ENCODE results near the gene SYF2.
"Not testable (repeated sequence)": the region's sequence is repeated elsewhere in the genome, so short reads cannot be mapped to it uniquely, and the experiment has no call there.

Gene SYF2

GRCh38 chr1:25232027-25232865, at the start of gene SYF2:
Gene SYF2 (minus strand): TSS chr1:25232502. CDS start chr1:25232467, 35 bp downstream.
- DNase-seq = peak; percentile 95

- not testable (repeated sequence) for DNase-seq
Measured at GRCh38 chr1:25279693-25280111, 47.4 kb upstream of the SYF2 start.

DNA sequence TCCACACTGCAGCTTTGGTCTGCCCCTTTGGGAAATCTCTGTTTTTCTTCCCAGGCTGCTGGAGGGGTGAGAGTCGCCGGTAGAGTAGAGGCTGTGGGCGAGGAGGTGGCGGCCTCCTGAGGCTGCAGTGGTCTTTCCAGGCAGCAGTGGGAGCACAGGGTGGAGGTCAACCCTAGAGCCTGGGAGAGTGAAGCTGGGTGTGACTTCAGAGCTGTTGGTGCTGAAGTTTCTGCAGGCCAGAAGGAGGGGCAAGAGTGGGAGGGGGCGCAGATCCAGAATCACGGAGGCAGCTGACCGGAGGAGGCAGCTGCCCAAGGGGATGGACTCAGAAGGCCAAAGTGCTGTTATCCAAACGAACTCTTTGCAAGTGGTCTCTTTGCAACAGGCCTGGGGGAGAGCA, 46.5 kb upstream of the SYF2 start:
- not testable (repeated sequence) for DNase-seq

GRCh38 chr1:25278358-25278757, 46.1 kb upstream of the SYF2 start:
- not testable (repeated sequence) for DNase-seq

DNA sequence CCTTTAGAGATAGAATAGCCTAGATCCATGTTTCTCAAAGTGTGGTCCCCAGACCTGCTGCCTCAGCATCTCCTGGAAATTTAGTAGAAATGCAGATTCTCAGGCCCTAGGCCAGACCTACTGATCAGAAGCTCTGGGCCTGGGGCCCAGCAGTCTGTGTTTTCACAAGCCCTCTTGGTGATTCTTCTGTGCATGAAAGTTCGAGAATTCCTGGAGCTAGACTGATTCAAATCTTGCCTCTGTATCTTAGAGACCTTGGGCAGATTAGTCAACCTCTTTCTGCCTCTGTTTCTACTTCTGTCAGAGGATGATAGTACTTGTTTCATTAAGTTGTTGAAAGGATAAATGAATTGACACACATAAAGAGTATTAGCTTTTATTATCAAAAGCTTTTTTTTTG, 45.0 kb upstream of the SYF2 start:
- DNase-seq = not testable (repeated sequence)

GRCh38 chr1:25275648-25276047, 43.3 kb upstream of the SYF2 start:
- DNase-seq = not testable (repeated sequence)

- DNase-seq = not testable (repeated sequence)
Measured at GRCh38 chr1:25272238-25272637, 39.9 kb upstream of the SYF2 start, which contains the start of gene RHD. Gene RHD (plus strand): TSS chr1:25272509. CDS start chr1:25272548, 39 bp downstream.

DNA sequence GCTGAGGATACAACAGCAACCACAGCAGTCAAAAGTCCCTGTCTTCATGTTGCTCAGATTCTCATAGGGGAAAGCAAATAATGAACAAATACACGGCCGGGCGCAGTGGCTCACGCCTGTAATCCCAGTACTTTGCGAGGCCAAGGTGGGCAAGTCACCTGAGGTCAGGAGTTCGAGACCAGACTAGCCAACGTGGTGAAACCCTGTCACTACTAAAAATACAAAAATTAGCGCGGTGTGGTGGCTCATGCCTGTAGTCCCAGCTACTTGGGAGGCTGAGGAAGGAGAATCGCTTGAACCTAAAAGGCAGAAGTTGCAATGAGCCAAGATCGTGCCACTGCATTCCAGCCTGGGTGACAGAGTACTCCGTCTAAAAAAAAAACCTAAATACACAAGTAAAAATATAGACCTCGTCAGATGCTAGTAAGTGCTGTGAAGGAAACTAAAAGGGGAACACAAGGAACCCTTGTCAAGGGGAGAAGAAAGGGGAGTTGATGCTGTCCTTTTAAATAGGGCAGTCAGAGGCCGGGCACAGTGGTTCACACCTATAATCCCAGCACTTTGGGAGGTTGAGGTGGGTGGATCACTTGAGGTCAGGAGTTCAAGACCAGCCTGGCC, 36.0 kb upstream of the SYF2 start:
- DNase-seq = not testable (repeated sequence)

DNA sequence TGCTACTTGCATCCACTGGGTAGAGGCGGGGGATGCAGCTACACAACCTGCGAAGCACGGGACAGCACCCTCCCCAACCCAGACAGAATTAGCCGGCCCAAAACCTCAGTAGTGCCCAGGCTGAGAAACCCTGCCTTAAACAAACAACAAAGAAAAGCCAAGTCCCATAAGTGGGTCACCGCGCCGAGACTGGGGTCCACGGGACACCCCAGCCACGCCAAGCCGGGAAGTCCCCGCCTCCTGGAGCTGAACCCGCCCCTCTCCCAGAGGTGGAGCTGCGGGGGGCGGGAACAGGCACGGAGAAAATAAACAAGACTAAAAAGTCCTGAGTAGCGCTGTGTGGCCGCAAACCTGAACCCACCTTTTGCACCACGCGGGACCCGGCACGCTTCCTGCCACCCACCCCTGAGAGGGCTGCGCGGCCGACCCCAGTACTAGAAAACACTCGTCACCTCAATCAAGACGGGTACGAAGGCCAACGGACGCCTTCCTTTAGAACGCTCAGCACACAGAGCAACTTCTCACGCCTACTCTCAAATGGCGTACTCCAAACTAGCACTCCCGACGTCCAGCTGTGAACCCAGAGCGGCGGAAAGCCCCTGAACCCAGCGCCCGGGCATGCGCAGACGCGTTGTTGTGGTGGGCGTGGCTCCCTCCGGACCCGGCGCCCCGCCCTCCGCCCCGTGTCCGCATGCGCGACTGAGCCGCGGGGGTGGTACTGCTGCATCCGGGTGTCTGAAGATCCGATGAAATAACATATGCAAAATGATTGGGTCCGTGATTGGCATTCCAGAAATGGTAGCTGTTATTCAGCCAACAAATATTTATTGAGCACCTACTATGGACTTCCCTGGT, 35.2 kb upstream of the SYF2 start:
- DNase-seq = peak; percentile 88

GRCh38 chr1:25266554-25267287, 34.4 kb upstream of the SYF2 start:
- not testable (repeated sequence) for DNase-seq

- not testable (repeated sequence) for DNase-seq
Measured at GRCh38 chr1:25260336-25260735, 28.0 kb upstream of the SYF2 start.

GRCh38 chr1:25259813-25260212, 27.5 kb upstream of the SYF2 start:
- not testable (repeated sequence) for DNase-seq

- no peak for DNase-seq
Measured at GRCh38 chr1:25257196-25257595, 24.9 kb upstream of the SYF2 start.

DNA sequence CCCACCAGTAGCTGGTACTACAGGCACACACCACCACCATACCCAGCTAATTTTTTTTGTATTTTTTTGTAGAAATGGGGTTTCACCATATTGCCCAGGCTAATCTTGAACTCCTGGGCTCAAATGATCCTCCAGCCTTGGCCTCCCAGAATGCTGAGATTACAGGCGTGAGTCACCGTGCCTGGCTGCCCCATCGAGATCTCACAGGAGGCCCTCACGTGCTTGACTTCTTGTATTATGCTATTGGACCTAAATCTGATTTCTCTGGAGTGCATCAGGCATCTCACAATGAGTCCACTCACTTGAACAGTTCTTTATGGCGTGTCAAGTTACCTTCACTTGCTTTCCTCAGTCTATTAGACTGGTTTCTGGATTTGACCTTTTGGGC, 24.3 kb upstream of the SYF2 start:
- DNase-seq = no peak

DNA sequence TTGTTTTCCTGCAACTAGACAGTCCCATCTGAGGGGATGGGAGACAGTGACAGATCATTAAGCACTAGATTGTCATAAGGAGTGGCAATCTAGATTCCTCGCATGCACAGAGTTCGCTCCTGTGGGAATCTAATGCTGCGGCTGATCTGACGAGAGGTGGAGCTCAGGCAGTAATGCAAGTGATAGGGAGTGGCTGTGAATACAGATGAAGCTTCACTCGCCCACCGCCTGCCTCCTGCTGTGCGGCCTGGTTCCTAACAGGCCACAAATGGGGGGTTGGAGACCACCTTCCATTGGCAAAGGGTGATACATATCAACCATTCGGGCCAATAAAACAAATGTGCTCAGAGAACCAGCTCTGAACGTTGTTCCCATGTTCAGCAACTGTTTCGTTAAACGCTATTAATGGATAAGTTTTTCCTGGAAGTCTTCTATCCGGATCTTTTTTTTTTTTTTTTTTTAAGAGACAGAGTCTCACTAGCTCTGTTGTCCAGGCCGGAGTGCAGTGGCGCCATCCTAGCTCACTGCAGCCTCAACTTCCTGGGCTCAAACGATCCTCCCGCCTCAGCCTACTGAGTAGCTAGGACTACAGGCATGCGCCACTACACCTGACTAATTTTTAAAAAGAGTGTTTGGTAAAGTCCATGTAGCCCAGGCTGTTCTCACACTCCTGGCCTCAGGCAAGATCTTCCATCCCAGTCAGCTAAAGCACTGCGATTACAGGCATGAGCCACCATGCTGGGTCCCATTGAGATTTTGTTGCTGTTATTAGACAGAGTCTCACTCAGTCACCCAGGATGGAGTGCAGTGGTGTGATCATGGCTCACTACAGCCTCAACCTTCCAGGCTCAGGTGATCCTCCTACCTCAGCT, 23.6 kb upstream of the SYF2 start:
- no peak for DNase-seq

- no peak for DNase-seq
Measured at GRCh38 chr1:25253911-25254310, 21.6 kb upstream of the SYF2 start.

GRCh38 chr1:25247829-25248754, 15.8 kb upstream of the SYF2 start:
- DNase-seq = no peak

- DNase-seq = peak; percentile 99
Measured at GRCh38 chr1:25247024-25247828, 14.9 kb upstream of the SYF2 start, which contains the start of gene RSRP1. Gene RSRP1 (minus strand): TSS chr1:25247454. CDS start chr1:25246963, 491 bp downstream.

- no peak for DNase-seq
Measured at GRCh38 chr1:25246600-25247023, 14.3 kb upstream of the SYF2 start.
